Transverse colon (tissue), 4 donors: ENCODE data around the gene PFN1. TPM values are rescaled to one million over a fixed set of nuclear protein-coding genes. Genes with fewer than 3 reads are reported as not detected.
"Not testable (repeated sequence)": the region's sequence is repeated elsewhere in the genome, so short reads cannot be mapped to it uniquely, and the experiment has no call there.

Source experiments
- DNase-seq: peaks from one replicate; pipeline ENCODE4 v3.0.0-alpha.2; 2019
- H3K27ac ChIP-seq, 4 donors: fragments of 200-600 bp; sonication (generic); 2 replicates each; pipeline ENCODE4 v1.5.1; 2016 to 2018; ENCODE audit warnings: inconsistent platforms in 4 of 4
- H3K27me3 ChIP-seq: fragments of 200-600 bp; sonication (generic); 2 replicates; pipeline ENCODE4 v1.5.1; 2017; ENCODE audit warnings: inconsistent platforms
- H3K36me3 ChIP-seq, 4 donors: fragments of 200-600 bp; sonication (generic); 2 replicates each; pipeline ENCODE4 v1.5.1; 2017 to 2019; ENCODE audit warnings: inconsistent platforms in 4 of 4
- H3K4me1 ChIP-seq, 4 donors: fragments of 200-600 bp; sonication (generic); 2 replicates each; pipeline ENCODE4 v1.5.1; 2017 to 2020; ENCODE audit warnings: inconsistent platforms in 4 of 4
- H3K4me3 ChIP-seq, 4 donors: fragments of 200-600 bp; sonication (generic); 1 replicate in 1 of 4; 2 replicates in 3 of 4; pipeline versions ENCODE4 v1.5.1 to v1.6.1; 2017 to 2019; ENCODE audit warnings: inconsistent platforms in 4 of 4
- H3K9me3 ChIP-seq, 2 donors: fragments of 200-600 bp; sonication (generic); 2 replicates each; pipeline ENCODE4 v1.5.1; 2017 to 2019; ENCODE audit warnings: inconsistent platforms in 2 of 2
- CTCF ChIP-seq, 5 experiments: fragments of 200-600 bp in 3 of 5; fragments of 450-650 bp in 2 of 5; sonication (generic) in 3 of 5; IDR thresholded peaks; 1 replicate in 2 of 5; 2 replicates in 3 of 5; pipeline ENCODE4 v1.5.1; 2016 to 2017; ENCODE audit warnings: antibody characterized with exemption in 5 of 5, inconsistent platforms in 3 of 5, mild to moderate bottlenecking in 2 of 5, moderate library complexity in 1 of 5
- EP300 ChIP-seq: sonication (generic); formaldehyde crosslinking; IDR thresholded peaks from one replicate; pipeline ENCODE4 v1.6.1; 2017; ENCODE audit warnings: antibody characterized with exemption, low read depth
- POLR2A ChIP-seq: fragments of 450-650 bp; IDR thresholded peaks from one replicate; pipeline ENCODE4 v1.6.1; 2016; ENCODE audit warnings: antibody characterized with exemption, mild to moderate bottlenecking, moderate library complexity
- POLR2AphosphoS5 ChIP-seq, 3 donors: sonication (generic); formaldehyde crosslinking; IDR thresholded peaks; one replicate each; pipeline ENCODE4 v1.6.1; 2016; ENCODE audit warnings: antibody characterized with exemption in 3 of 3
- WGBS, 2 donors: methylation state at CpG; one replicate each; pipeline ENCODE4 v1.1.5; 2018; ENCODE audit warnings: low coverage in 1 of 2; 5-methylcytosine and 5-hydroxymethylcytosine counted together
- in situ Hi-C, 4 donors: fragments of 200-750 bp; cut with MboI; loops; one replicate each; pipeline versions ENCODE4 v1.15.0 to v1.15.1; 2017; ENCODE audit warnings: low sequenced_read_pairs in 3 of 4, low pct_ligation_motif_present in 1 of 4, low pct_unique_long_range_greater_than_20kb in 1 of 4
- intact Hi-C: fragments of 100-400 bp; cut with DNase I; formaldehyde crosslinking; loops from one replicate; pipeline ENCODE4 v1.15.1; 2023; ENCODE audit warnings: low total_unique reads
- total RNA-seq, 4 donors: library from RNA; depleted of rRNA; stranded (reverse); fragments of >200 nt; gene quantifications; one replicate each; pipeline ENCODE4 v1.1.0, GENCODE V29; 2016

PFN1 gene
- total RNA-seq, 4 donors from 2014 or later, result 743 to 1,049 (median 945) TPM

DNA sequence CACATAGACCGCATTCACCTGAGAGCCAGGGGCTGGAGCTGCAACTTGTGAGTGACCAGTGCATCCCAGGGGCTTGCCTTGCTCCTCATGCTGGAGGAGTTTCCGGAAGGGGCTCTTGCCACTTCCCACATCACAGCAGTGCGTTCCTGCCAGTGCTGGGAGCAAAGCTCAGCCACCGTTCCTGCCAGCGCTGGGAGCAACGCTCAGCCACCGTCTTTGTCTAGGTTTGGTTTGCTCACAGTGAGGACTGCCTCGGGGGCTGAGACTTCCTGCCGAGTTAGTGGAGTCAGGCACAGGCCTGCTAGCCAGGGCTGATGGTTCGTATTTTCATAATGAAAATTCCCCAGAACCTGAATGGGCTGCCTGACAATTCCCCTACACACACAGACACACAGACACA, 40.0 kb downstream of the PFN1 start:
- in situ Hi-C loops (loop anchor here in 2 of 4 donors (25.0 kb wide), 1 partner anchor 154 kb away; no protein-coding TSS in a partner anchor), intact Hi-C loops (loop anchor here (5.0 kb wide), 1 partner anchor 154 kb away; no protein-coding TSS in a partner anchor)
- DNase-seq, result no peak
- H3K4me1 ChIP-seq, result peaks cover 3 to 12% (median 7%) of the 10 kb centered on the region in 4 donors
- H3K27me3 ChIP-seq, result no peaks in the 10 kb centered on the region
- H3K4me3 ChIP-seq, result no peak overlapping the region
- H3K36me3 ChIP-seq, result no peaks in the 10 kb centered on the region
- TF ChIP-seq EP300 (no peak), CTCF (IDR thresholded peaks at IDR 0.05) (no peak)
- H3K27ac ChIP-seq, result peak overlapping the region in 2 of 4 donors; percentile 4 to 53
- 71 to 83% methylated on average over 4 to 10 of the region's 10 CpGs for WGBS, 2 donors
- no peaks in the 10 kb centered on the region for H3K9me3 ChIP-seq

DNA sequence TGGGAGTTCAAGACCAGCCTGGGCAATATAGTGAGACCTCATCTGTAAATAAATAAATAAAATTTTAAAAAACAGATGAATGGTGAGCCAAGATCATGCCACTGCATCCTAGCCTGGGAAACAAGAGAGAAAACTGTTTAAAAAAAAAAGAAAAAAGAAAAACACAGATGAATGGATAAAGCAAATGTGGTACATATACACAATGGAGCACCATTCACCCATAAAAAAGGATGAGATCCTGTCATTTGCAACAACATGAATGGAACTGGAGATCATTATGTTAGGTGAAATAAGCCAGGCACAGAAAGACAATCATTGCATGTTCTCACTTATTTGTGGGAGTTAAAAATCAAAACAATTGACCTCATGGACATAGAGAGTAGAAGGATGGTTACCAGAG, 41.7 kb downstream of the PFN1 start:
- H3K27me3 ChIP-seq, H3K4me3 ChIP-seq, DNase-seq, H3K27ac ChIP-seq, H3K9me3 ChIP-seq, H3K36me3 ChIP-seq: not testable (repeated sequence)
- in situ Hi-C loops (loop anchor here in 2 of 4 donors (25.0 kb wide), 1 partner anchor 156 kb away; no protein-coding TSS in a partner anchor), intact Hi-C loops (loop anchor here (5.0 kb wide), 1 partner anchor 156 kb away; no protein-coding TSS in a partner anchor)
- H3K4me1 ChIP-seq, result peaks cover 3 to 19% (median 9%) of the 10 kb centered on the region in 4 donors

DNA sequence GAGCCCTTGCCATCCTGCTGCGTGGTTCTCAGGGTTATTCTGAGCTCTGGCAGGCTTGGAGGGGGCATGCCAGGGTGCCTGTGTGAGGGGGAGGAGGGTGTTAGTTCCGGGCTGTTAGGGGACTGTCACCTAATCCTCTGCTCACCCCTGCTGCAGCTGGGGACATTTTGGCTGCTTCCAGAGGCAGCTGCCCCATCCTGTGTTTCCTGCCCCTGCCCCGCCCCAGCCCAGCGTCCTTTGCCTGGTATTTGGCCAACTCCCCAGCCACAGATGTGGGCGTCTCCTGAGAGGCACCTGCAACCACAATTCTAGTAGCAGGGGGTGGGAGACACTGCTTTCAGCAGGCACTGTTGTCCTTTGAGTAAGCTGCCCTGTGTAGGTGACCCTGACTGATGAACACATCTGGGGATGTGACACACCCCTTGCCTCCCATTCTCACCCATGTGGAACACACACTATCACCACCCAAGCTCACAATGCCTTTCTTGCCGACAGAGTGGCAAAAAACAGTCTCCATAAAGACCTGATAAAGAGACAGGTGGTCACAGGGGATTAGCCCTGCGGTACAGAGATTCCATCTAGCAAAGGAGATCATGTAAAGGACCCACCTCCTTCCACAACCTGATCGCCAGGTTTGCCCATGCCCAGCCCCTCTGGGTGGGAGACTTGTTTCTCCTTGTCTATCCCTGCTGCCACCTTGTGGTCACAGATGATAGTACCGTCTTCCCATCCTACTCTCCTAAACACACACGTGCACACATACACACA, 45.1 kb downstream of the PFN1 start, which contains the start of gene CHRNE:
CHRNE (minus strand) TSS at position 48 of the 768 bp plus-strand sequence; CDS start at position 13, 35 bp downstream.
- peaks cover 15% of the 10 kb centered on the region for H3K27me3 ChIP-seq
- intact Hi-C loops, result no loop called here
- peak within 1 kb of the TSS in 2 of 4 donors; percentile 43 to 50 for H3K27ac ChIP-seq
- H3K4me1 ChIP-seq, result peaks cover 0 to 39% (median 24%) of the 10 kb centered on the region in 4 donors
- H3K4me3 ChIP-seq, result no peak within 1 kb of the TSS
- H3K9me3 ChIP-seq, result no peaks in the 10 kb centered on the region
- peak; percentile 90 for DNase-seq
- no peaks in the 10 kb centered on the region for H3K36me3 ChIP-seq
- peak; percentile 77 to 88 (median 82) for TF ChIP-seq CTCF (IDR thresholded peaks at IDR 0.05)
- no peak for TF ChIP-seq POLR2A
- TF ChIP-seq EP300, result no peak
- TF ChIP-seq POLR2AphosphoS5 (IDR thresholded peaks at IDR 0.05), result no peak
- 8 to 9% methylated on average over 4 to 10 of the region's 10 CpGs for WGBS, 2 donors
- in situ Hi-C loops, result loop anchor here in 2 of 4 donors (25.0 kb wide), 1 partner anchor 159 kb away; no protein-coding TSS in a partner anchor

- H3K9me3 ChIP-seq, result no peaks in the 10 kb centered on the region
These were observed 45.8 kb downstream of the PFN1 start for GRCh38 chr17:4902540-4902939.

More at GRCh38 chr17:4902540-4902939, 45.8 kb downstream of the PFN1 start:
- Histone ChIP-seq H3K27me3 (peaks cover 15% of the 10 kb centered on the region), H3K36me3 (no peaks in the 10 kb centered on the region), H3K4me3 (no peak overlapping the region), H3K27ac (peak overlapping the region in 1 of 4 donors; percentile 43), H3K4me1 (peaks cover 0 to 39% (median 24%) of the 10 kb centered on the region in 4 donors)
- WGBS, 2 donors, result 68 to 89% methylated on average over 3 to 8 of the region's 8 CpGs
- intact Hi-C loops, result no loop called here
- TF ChIP-seq POLR2A (no peak), POLR2AphosphoS5 (IDR thresholded peaks at IDR 0.05) (no peak), EP300 (no peak), CTCF (IDR thresholded peaks at IDR 0.05) (no peak)
- in situ Hi-C loops, result loop anchor here in 2 of 4 donors (25.0 kb wide), 1 partner anchor 160 kb away; no protein-coding TSS in a partner anchor
- no peak for DNase-seq
